CD4-positive, alpha-beta T cell treated with Interleukin-15 for 1 hour (primary cell): ENCODE measurements around the gene OR8U1.
"Not testable (repeated sequence)": the region's sequence is repeated elsewhere in the genome, so short reads cannot be mapped to it uniquely, and the experiment has no call there.

Experiments
- DNase-seq: peaks from one replicate; pipeline ENCODE4 v3.0.0-alpha.2; 2020

OR8U1 gene

GRCh38 chr11:56375324-56375723, at the start of gene OR8U1:
OR8U1 (plus strand) TSS chr11:56375624; CDS start chr11:56375624, 0 bp downstream.
- no peak for DNase-seq

GRCh38 chr11:56331861-56332491, 43.4 kb upstream of the OR8U1 start:
- no peak for DNase-seq

GRCh38 chr11:56333156-56333555, 42.3 kb upstream of the OR8U1 start:
- DNase-seq: no peak

- no peak for DNase-seq
Observed at GRCh38 chr11:56340289-56340688, 35.1 kb upstream of the OR8U1 start.

GRCh38 chr11:56345739-56346138, 29.7 kb upstream of the OR8U1 start, which contains the start of gene OR8K1:
OR8K1 (plus strand) TSS chr11:56346039; CDS start chr11:56346039, 0 bp downstream.
- DNase-seq: no peak

- DNase-seq: no peak
Observed at GRCh38 chr11:56353991-56354390, 21.4 kb upstream of the OR8U1 start, which contains the start of gene OR8J1. OR8J1 (plus strand) TSS chr11:56354291; CDS start chr11:56360247, 5,956 bp downstream.

GRCh38 chr11:56380120-56380519, 4.7 kb downstream of the OR8U1 start:
- no peak for DNase-seq

- DNase-seq: no peak
Observed at GRCh38 chr11:56394381-56394780, 19.0 kb downstream of the OR8U1 start.

GRCh38 chr11:56396047-56396446, 20.6 kb downstream of the OR8U1 start:
- no peak for DNase-seq

GRCh38 chr11:56401858-56402461, 26.5 kb downstream of the OR8U1 start:
- DNase-seq: not testable (repeated sequence)

- DNase-seq: no peak
Observed at GRCh38 chr11:56404393-56404792, 29.0 kb downstream of the OR8U1 start.

- no peak for DNase-seq
Observed at GRCh38 chr11:56410801-56411200, 35.4 kb downstream of the OR8U1 start.

- no peak for DNase-seq
Observed at GRCh38 chr11:56412396-56412795, 37.0 kb downstream of the OR8U1 start, which contains the start of gene OR5AL1. OR5AL1 (plus strand) TSS chr11:56412696.
